ENCODE measurements around the gene SACS. TPM values are rescaled to one million over a fixed set of nuclear protein-coding genes. Genes with fewer than 3 reads are reported as not detected.

SACS gene
- total RNA-seq, 4 donors from 2014 or later = 60.8 to 77.5 (median 65.4) TPM

- peaks cover 0 to 41% of the 10 kb centered on the region in 2 donors for H3K36me3 ChIP-seq
- no peak overlapping the region for H3K4me3 ChIP-seq
- ATAC-seq = no peak
- 38 to 42% methylated on average over 5 of the region's 5 CpGs for WGBS, 2 donors (ENCODE audit: low coverage in 1 of 2)
- TF ChIP-seq POLR2AphosphoS5 (IDR thresholded peaks at IDR 0.05) (no peak), EP300 (IDR thresholded peaks at IDR 0.05) (no peak), POLR2A (IDR thresholded peaks at IDR 0.05) (no peak)
- TF ChIP-seq, protein P1, sequence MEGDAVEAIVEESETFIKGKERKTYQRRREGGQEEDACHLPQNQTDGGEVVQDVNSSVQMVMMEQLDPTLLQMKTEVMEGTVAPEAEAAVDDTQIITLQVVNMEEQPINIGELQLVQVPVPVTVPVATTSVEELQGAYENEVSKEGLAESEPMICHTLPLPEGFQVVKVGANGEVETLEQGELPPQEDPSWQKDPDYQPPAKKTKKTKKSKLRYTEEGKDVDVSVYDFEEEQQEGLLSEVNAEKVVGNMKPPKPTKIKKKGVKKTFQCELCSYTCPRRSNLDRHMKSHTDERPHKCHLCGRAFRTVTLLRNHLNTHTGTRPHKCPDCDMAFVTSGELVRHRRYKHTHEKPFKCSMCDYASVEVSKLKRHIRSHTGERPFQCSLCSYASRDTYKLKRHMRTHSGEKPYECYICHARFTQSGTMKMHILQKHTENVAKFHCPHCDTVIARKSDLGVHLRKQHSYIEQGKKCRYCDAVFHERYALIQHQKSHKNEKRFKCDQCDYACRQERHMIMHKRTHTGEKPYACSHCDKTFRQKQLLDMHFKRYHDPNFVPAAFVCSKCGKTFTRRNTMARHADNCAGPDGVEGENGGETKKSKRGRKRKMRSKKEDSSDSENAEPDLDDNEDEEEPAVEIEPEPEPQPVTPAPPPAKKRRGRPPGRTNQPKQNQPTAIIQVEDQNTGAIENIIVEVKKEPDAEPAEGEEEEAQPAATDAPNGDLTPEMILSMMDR (IDR thresholded peaks at IDR 0.05) = no peak
- H3K27ac ChIP-seq = no peak overlapping the region
- H3K9me3 ChIP-seq = no peaks in the 10 kb centered on the region
- H3K27me3 ChIP-seq = no peaks in the 10 kb centered on the region
- H3K4me1 ChIP-seq = peaks cover 0 to 48% (median 5%) of the 10 kb centered on the region in 3 donors
Observed at GRCh38 chr13:23372264-23372906, 61.1 kb downstream of the SACS start.

- Histone ChIP-seq H3K36me3 (peaks cover 0 to 86% of the 10 kb centered on the region in 2 donors), H3K4me1 (peaks cover 0 to 14% (median 0%) of the 10 kb centered on the region in 3 donors), H3K27me3 (no peaks in the 10 kb centered on the region), H3K4me3 (no peak overlapping the region), H3K9me3 (no peaks in the 10 kb centered on the region), H3K27ac (no peak overlapping the region)
- TF ChIP-seq EP300 (IDR thresholded peaks at IDR 0.05) (no peak), POLR2AphosphoS5 (IDR thresholded peaks at IDR 0.05) (no peak), POLR2A (IDR thresholded peaks at IDR 0.05) (no peak)
- TF ChIP-seq, protein P1 (IDR thresholded peaks at IDR 0.05) = no peak
- ATAC-seq = no peak
- 90 to 93% methylated on average over 4 to 6 of the region's 6 CpGs for WGBS, 2 donors (ENCODE audit: low coverage in 1 of 2)
Observed at GRCh38 chr13:23367907-23368306, 65.6 kb downstream of the SACS start.

- TF ChIP-seq, protein P1 (IDR thresholded peaks at IDR 0.05) = no peak
- no peak for TF ChIP-seq POLR2AphosphoS5 (IDR thresholded peaks at IDR 0.05)
- TF ChIP-seq POLR2A (IDR thresholded peaks at IDR 0.05) = no peak
- TF ChIP-seq EP300 (IDR thresholded peaks at IDR 0.05) = no peak
- 90% methylated on average over 3 of the region's 3 CpGs; no CpG with 5 or more reads in 1 of the 2 donors for WGBS, 2 donors (ENCODE audit: low coverage in 1 of 2)
- no peak for ATAC-seq
- H3K9me3 ChIP-seq = no peaks in the 10 kb centered on the region
- no peak overlapping the region for H3K4me3 ChIP-seq
- no peaks in the 10 kb centered on the region for H3K27me3 ChIP-seq
- H3K27ac ChIP-seq = no peak overlapping the region
- peaks cover 0 to 99% of the 10 kb centered on the region in 2 donors for H3K36me3 ChIP-seq
- H3K4me1 ChIP-seq = peaks cover 0 to 13% (median 0%) of the 10 kb centered on the region in 3 donors
Observed at GRCh38 chr13:23365652-23366051, 67.8 kb downstream of the SACS start.

DNA sequence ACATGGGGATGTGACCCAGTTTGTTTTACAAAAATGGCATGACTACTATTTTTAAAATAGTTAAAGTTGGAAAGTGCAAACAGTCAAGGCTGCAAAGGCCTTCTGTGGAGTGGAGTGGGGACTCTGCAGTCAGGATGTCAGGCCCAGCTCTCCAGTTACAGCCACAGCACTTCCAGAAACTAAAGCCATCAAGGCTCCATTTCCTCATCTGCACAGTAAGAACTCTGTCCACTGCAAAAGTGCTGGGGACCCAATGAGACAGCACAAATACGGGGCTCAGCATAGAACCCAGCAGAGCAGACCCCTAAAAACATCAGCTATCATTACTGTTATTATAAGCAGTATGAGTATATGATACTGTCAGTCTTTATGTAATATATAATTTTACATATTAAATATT is 73.6 kb downstream of the SACS start:
- whole genome bisulfite sequencing, 2 donors (ENCODE audit: low coverage in 1 of 2) = 75% methylated on average over 1 of the region's 1 CpG; no CpG with 5 or more reads in 1 of the 2 donors
- Histone ChIP-seq H3K27me3 (no peaks in the 10 kb centered on the region), H3K36me3 (peaks cover 0 to 98% of the 10 kb centered on the region in 2 donors), H3K4me1 (peaks cover 0 to 22% (median 0%) of the 10 kb centered on the region in 3 donors), H3K27ac (no peak overlapping the region), H3K4me3 (no peak overlapping the region), H3K9me3 (no peaks in the 10 kb centered on the region)
- TF ChIP-seq POLR2AphosphoS5 (IDR thresholded peaks at IDR 0.05) = no peak
- TF ChIP-seq, protein P1 (IDR thresholded peaks at IDR 0.05) = no peak
- TF ChIP-seq EP300 (IDR thresholded peaks at IDR 0.05) = no peak
- no peak for TF ChIP-seq POLR2A (IDR thresholded peaks at IDR 0.05)
- no peak for ATAC-seq

- ATAC-seq = no peak
Observed at GRCh38 chr13:23357349-23357748, 76.2 kb downstream of the SACS start.

More at GRCh38 chr13:23357349-23357748, 76.2 kb downstream of the SACS start:
- Histone ChIP-seq H3K27me3 (no peaks in the 10 kb centered on the region), H3K4me1 (peaks cover 0 to 28% (median 0%) of the 10 kb centered on the region in 3 donors), H3K9me3 (no peaks in the 10 kb centered on the region), H3K27ac (no peak overlapping the region), H3K36me3 (peaks cover 0 to 89% of the 10 kb centered on the region in 2 donors), H3K4me3 (no peak overlapping the region)
- TF ChIP-seq POLR2A (IDR thresholded peaks at IDR 0.05) (no peak), EP300 (IDR thresholded peaks at IDR 0.05) (no peak), POLR2AphosphoS5 (IDR thresholded peaks at IDR 0.05) (no peak)
- TF ChIP-seq, protein P1 (IDR thresholded peaks at IDR 0.05) = no peak
- 50 to 53% methylated on average over 1 of the region's 1 CpG for WGBS, 2 donors (ENCODE audit: low coverage in 1 of 2)

All from gastroesophageal sphincter (tissue), 4 donors.